SK-N-SH treated with all-trans-retinoic acid at 6 μM for 48 hours (cell line): ENCODE measurements around the gene CD151.

Experiments
- ISL1 ChIP-seq: fragments of 250-450 bp; sonication (Bioruptor Pico); IDR thresholded peaks from 2 replicates; pipeline ENCODE4 v2.1.2; 2022; ENCODE audit warnings: mild to moderate bottlenecking, moderate library complexity
- ZNF8 ChIP-seq: fragments of 450-650 bp; formaldehyde crosslinking; IDR thresholded peaks from 2 replicates; pipeline ENCODE4 v1.5.0; 2020; ENCODE audit warnings: mild to moderate bottlenecking, moderate library complexity
- TF ChIP-seq, protein P1 (sequence below): fragments of 250-450 bp; sonication (Bioruptor Pico); IDR thresholded peaks from 2 replicates; pipeline ENCODE4 v1.5.1; 2021; ENCODE audit warnings: mild to moderate bottlenecking, moderate library complexity
- TF ChIP-seq, protein P2 (sequence below): fragments of 250-450 bp; sonication (Bioruptor Pico); IDR thresholded peaks from 2 replicates; pipeline ENCODE4 v1.8.0; 2020; ENCODE audit warnings: mild to moderate bottlenecking, moderate library complexity, borderline replicate concordance

DNA sequence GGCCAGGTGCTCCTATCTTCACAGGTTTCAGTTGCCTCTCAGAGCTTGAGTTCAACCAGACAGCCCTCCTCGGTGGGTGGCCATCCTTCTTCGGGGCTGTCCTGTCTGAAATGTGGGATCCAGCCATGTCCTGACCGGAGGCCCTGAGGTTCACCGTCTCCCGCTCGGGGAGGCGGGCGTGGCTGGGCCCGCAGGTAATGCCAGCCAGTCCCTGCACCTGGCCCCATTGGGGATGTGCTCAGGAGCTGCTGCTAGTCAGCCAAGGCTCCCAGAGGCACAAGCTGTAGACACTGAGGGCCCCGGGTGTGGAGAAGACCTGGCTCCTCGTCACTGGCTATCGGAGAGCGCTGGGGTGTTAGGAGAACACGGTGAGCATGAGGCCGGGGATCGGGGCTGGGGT is 42.5 kb downstream of the CD151 start:
- no peak for TF ChIP-seq ZNF8
- TF ChIP-seq, protein P1, sequence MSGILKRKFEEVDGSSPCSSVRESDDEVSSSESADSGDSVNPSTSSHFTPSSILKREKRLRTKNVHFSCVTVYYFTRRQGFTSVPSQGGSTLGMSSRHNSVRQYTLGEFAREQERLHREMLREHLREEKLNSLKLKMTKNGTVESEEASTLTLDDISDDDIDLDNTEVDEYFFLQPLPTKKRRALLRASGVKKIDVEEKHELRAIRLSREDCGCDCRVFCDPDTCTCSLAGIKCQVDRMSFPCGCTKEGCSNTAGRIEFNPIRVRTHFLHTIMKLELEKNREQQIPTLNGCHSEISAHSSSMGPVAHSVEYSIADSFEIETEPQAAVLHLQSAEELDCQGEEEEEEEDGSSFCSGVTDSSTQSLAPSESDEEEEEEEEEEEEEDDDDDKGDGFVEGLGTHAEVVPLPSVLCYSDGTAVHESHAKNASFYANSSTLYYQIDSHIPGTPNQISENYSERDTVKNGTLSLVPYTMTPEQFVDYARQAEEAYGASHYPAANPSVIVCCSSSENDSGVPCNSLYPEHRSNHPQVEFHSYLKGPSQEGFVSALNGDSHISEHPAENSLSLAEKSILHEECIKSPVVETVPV (CRISPR knock-in tag), result no peak
- TF ChIP-seq, protein P2, sequence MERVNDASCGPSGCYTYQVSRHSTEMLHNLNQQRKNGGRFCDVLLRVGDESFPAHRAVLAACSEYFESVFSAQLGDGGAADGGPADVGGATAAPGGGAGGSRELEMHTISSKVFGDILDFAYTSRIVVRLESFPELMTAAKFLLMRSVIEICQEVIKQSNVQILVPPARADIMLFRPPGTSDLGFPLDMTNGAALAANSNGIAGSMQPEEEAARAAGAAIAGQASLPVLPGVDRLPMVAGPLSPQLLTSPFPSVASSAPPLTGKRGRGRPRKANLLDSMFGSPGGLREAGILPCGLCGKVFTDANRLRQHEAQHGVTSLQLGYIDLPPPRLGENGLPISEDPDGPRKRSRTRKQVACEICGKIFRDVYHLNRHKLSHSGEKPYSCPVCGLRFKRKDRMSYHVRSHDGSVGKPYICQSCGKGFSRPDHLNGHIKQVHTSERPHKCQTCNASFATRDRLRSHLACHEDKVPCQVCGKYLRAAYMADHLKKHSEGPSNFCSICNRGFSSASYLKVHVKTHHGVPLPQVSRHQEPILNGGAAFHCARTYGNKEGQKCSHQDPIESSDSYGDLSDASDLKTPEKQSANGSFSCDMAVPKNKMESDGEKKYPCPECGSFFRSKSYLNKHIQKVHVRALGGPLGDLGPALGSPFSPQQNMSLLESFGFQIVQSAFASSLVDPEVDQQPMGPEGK (CRISPR knock-in tag), result no peak
- TF ChIP-seq ISL1 (CRISPR knock-in tag), result no peak
